Neural progenitor cell (in vitro differentiated cells): Measurements from ENCODE around the gene PPM1D. TPM values are rescaled to one million over a fixed set of nuclear protein-coding genes. Genes with fewer than 3 reads are reported as not detected.
"Not testable (repeated sequence)": the region's sequence is repeated elsewhere in the genome, so short reads cannot be mapped to it uniquely, and the experiment has no call there.

Experiments
- DNase-seq: peaks from one replicate; pipeline ENCODE4 v3.0.0-alpha.2; 2016; ENCODE audit warnings: low spot score
- H2AFZ ChIP-seq: fragments of 200-600 bp; sonication (generic); replicated peaks from 2 replicates; pipeline ENCODE4 v1.6.1; 2016; ENCODE audit warnings: antibody characterized with exemption
- H3F3A ChIP-seq: fragments of 200-600 bp; sonication (generic); 2 replicates; pipeline ENCODE4 v1.6.1; 2016; ENCODE audit warnings: antibody characterized with exemption, low read depth
- H3K27ac ChIP-seq: fragments of 200-600 bp; sonication (generic); 2 replicates; pipeline ENCODE4 v1.5.1; 2016; ENCODE audit warnings: mild to moderate bottlenecking
- H3K27me3 ChIP-seq: fragments of 200-600 bp; sonication (generic); 2 replicates; pipeline ENCODE4 v1.6.1; 2016; ENCODE audit warnings: mild to moderate bottlenecking, moderate library complexity
- H3K36me3 ChIP-seq: fragments of 200-600 bp; sonication (generic); 2 replicates; pipeline ENCODE4 v1.5.1; 2016
- H3K4me1 ChIP-seq: fragments of 200-600 bp; sonication (generic); 2 replicates; pipeline ENCODE4 v1.6.1; 2016; ENCODE audit warnings: mixed run types
- H3K4me2 ChIP-seq: fragments of 200-600 bp; sonication (generic); 2 replicates; pipeline ENCODE4 v1.6.1; 2016
- H3K4me3 ChIP-seq: fragments of 200-600 bp; sonication (generic); 2 replicates; pipeline ENCODE4 v1.5.1; 2016
- H3K79me2 ChIP-seq: fragments of 200-600 bp; sonication (generic); 2 replicates; pipeline ENCODE4 v1.6.1; 2016; ENCODE audit warnings: low read depth
- H3K9ac ChIP-seq: fragments of 200-600 bp; sonication (generic); 2 replicates; pipeline ENCODE4 v1.6.1; 2016
- H3K9me3 ChIP-seq: fragments of 200-600 bp; sonication (generic); 2 replicates; pipeline ENCODE4 v1.5.1; 2016; ENCODE audit warnings: low read depth
- H4K20me1 ChIP-seq: fragments of 200-600 bp; sonication (generic); 2 replicates; pipeline ENCODE4 v1.6.1; 2016; ENCODE audit warnings: low read depth
- H3K27ac Mint-ChIP-seq: 3 replicates; pipeline ENCODE4 v1.8.0; 2021; ENCODE audit warnings: mixed read lengths
- H3K27me3 Mint-ChIP-seq: 2 replicates; pipeline ENCODE4 v1.8.0; 2022; ENCODE audit warnings: low read depth, mild to moderate bottlenecking, inconsistent platforms, moderate library complexity, mixed read lengths; ENCODE audit not compliant: insufficient read depth
- H3K36me3 Mint-ChIP-seq: 3 replicates; pipeline ENCODE4 v1.8.0; 2021; ENCODE audit warnings: mixed read lengths
- H3K4me1 Mint-ChIP-seq: 3 replicates; pipeline ENCODE4 v1.8.0; 2021; ENCODE audit warnings: mixed read lengths
- H3K4me3 Mint-ChIP-seq: 3 replicates; pipeline ENCODE4 v1.8.0; 2021; ENCODE audit warnings: mild to moderate bottlenecking, moderate library complexity, mixed read lengths
- H3K9me3 Mint-ChIP-seq: 3 replicates; pipeline ENCODE4 v1.8.0; 2020; ENCODE audit warnings: mixed read lengths
- EZH2 ChIP-seq: fragments of 200-600 bp; sonication (generic); IDR thresholded peaks from 2 replicates; pipeline ENCODE4 v1.6.1; 2017; ENCODE audit warnings: antibody characterized with exemption, mild to moderate bottlenecking, moderate library complexity
- EZH2phosphoT487 ChIP-seq: fragments of 200-600 bp; sonication (generic); IDR thresholded peaks from 2 replicates; pipeline ENCODE4 v1.6.1; 2017; ENCODE audit warnings: antibody characterized with exemption
- total RNA-seq: library from RNA; depleted of rRNA; stranded (reverse); fragments of >200 nt; gene quantifications from 2 replicates; pipeline ENCODE4 v1.2.3, GENCODE V29; 2015; ENCODE audit warnings: low replicate concordance
- TF ChIP-seq, protein P1 (sequence below): fragments of 200-600 bp; sonication (generic); IDR thresholded peaks from 2 replicates; pipeline ENCODE4 v1.5.1; 2017; ENCODE audit warnings: antibody characterized with exemption, mild to moderate bottlenecking

PPM1D gene
- total RNA-seq, 1 donor from 2014 or later: 22.9 TPM

DNA sequence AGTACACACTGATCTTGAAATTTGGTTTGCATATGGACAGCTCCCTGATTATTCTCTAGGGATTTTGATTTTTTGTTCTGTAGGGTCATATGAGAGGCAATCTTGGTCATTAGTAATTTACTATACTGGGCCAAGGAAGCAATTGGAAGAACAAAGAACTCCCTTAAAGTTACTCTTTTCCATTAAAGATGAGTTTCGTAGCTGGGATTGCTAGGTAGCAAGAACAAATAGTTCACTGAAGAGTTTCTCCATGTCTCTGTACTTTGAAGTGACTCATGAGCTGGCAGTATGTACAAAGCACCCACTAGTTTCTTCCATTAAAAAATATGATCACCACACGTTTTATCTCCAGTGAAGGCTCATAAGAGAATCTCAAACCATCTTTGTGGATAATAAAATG lies 71.5 kb downstream of the PPM1D start:
- Mint-ChIP-seq H3K27me3 (peaks cover 4% of the 10 kb centered on the region), H3K4me1 (no peaks in the 10 kb centered on the region), H3K4me3 (no peak overlapping the region), H3K9me3 (no peaks in the 10 kb centered on the region), H3K27ac (no peak overlapping the region), H3K36me3 (no peaks in the 10 kb centered on the region)
- no peaks in the 10 kb centered on the region for H3K79me2 ChIP-seq
- H2AFZ ChIP-seq: peak overlapping the region; percentile 24
- no peaks in the 10 kb centered on the region for H4K20me1 ChIP-seq
- H3F3A ChIP-seq: no peaks in the 10 kb centered on the region
- no peak for DNase-seq
- H3K9me3 ChIP-seq: no peaks in the 10 kb centered on the region
- H3K4me1 ChIP-seq: no peaks in the 10 kb centered on the region
- TF ChIP-seq EZH2: no peak
- TF ChIP-seq, protein P1, sequence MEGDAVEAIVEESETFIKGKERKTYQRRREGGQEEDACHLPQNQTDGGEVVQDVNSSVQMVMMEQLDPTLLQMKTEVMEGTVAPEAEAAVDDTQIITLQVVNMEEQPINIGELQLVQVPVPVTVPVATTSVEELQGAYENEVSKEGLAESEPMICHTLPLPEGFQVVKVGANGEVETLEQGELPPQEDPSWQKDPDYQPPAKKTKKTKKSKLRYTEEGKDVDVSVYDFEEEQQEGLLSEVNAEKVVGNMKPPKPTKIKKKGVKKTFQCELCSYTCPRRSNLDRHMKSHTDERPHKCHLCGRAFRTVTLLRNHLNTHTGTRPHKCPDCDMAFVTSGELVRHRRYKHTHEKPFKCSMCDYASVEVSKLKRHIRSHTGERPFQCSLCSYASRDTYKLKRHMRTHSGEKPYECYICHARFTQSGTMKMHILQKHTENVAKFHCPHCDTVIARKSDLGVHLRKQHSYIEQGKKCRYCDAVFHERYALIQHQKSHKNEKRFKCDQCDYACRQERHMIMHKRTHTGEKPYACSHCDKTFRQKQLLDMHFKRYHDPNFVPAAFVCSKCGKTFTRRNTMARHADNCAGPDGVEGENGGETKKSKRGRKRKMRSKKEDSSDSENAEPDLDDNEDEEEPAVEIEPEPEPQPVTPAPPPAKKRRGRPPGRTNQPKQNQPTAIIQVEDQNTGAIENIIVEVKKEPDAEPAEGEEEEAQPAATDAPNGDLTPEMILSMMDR: no peak
- TF ChIP-seq EZH2phosphoT487: no peak
- no peak overlapping the region for H3K27ac ChIP-seq
- no peaks in the 10 kb centered on the region for H3K36me3 ChIP-seq
- no peak overlapping the region for H3K9ac ChIP-seq
- no peak overlapping the region for H3K4me3 ChIP-seq
- no peak overlapping the region for H3K4me2 ChIP-seq
- no peaks in the 10 kb centered on the region for H3K27me3 ChIP-seq

DNA sequence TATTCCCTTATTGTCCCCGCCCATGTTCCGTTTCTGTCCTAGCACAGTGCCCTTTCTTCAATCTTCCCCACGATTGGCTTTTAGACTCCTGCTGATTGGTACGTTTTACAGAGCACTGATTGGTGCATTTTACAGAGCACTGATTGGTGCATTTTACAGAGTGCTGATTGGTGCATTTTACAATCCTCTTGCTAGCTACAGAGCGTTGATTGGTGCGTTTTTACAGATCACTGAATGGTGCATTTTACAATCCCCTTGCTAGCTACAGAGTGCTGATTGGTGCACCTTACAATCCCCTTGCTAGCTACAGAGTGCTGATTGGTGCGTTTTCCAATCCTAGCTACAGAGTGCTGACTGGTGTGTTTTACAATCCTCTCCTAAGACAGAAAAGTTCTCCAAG lies 74.6 kb downstream of the PPM1D start:
- H3K9me3 ChIP-seq, H3K27me3 Mint-ChIP-seq, H3K36me3 ChIP-seq, H3K79me2 ChIP-seq, H3K4me1 ChIP-seq, H3K4me2 ChIP-seq, H2AFZ ChIP-seq, H3K9me3 Mint-ChIP-seq, H3K9ac ChIP-seq, H3F3A ChIP-seq, H3K27ac ChIP-seq, H4K20me1 ChIP-seq, H3K36me3 Mint-ChIP-seq, H3K4me3 ChIP-seq, H3K27me3 ChIP-seq, H3K4me3 Mint-ChIP-seq, H3K27ac Mint-ChIP-seq: not testable (repeated sequence)
- DNase-seq: peak; percentile 8
- H3K4me1 Mint-ChIP-seq: peaks cover 12% of the 10 kb centered on the region

DNA sequence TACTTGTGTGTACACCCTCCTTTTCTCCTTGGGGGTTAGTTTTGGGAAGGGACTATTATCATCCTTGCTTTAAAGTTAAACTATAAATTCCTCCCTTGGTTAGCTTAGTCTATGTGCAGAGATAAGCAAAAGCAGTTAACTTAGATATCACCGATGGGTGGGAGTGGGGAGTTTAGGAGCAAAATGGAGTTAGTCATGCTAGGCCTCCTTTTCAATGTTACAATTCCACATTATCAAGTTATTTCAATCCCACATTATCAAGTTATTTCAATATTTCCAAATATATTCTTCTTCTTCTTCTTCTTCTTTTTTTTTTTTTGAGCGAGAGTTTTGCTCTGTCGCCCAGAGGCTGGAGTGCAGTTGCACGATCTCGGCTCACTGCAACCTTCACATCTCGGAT lies 76.0 kb downstream of the PPM1D start:
- Histone ChIP-seq H3K4me1 (peaks cover 5% of the 10 kb centered on the region), H3K79me2 (no peaks in the 10 kb centered on the region), H3K27ac (no peak overlapping the region), H3K4me2 (no peak overlapping the region), H3F3A (peaks cover 9% of the 10 kb centered on the region), H3K27me3 (no peaks in the 10 kb centered on the region), H2AFZ (no peak overlapping the region), H4K20me1 (no peaks in the 10 kb centered on the region), H3K9me3 (no peaks in the 10 kb centered on the region), H3K9ac (no peak overlapping the region), H3K36me3 (no peaks in the 10 kb centered on the region), H3K4me3 (no peak overlapping the region)
- peaks cover 4% of the 10 kb centered on the region for H3K27me3 Mint-ChIP-seq
- H3K4me3 Mint-ChIP-seq: peak overlapping the region; percentile 69
- peaks cover 12% of the 10 kb centered on the region for H3K4me1 Mint-ChIP-seq
- TF ChIP-seq, protein P1: no peak
- TF ChIP-seq EZH2 (no peak), EZH2phosphoT487 (no peak)
- no peak for DNase-seq
- H3K36me3 Mint-ChIP-seq: no peaks in the 10 kb centered on the region
- H3K9me3 Mint-ChIP-seq: no peaks in the 10 kb centered on the region
- no peak overlapping the region for H3K27ac Mint-ChIP-seq

DNA sequence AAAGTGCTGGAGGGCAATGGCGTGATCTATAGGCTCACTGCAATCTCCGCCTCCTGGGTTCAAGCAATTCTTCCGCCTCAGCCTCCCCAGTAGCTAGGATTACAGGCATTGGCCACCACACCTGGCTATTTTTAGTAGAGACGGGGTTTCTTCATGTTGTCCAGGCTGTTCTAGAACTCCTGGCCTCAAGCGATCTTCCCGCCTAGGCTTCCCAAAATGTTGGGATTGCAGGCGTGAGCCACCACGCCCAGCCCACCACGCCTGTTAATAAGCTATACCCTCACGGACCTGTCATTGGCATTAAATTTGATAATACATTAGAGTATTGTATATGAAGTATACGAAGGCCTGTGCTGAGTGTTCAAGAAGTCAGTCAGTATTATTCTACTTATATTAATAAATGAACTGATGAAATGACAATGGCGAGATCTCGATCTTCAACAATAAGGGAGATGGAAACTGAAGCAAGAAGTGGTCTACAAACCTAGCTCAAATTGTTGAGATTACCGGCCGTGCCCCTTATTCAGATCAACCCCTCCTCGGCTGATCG lies 76.8 kb downstream of the PPM1D start:
- H3K27me3 Mint-ChIP-seq: peaks cover 4% of the 10 kb centered on the region
- no peak overlapping the region for H3K27ac Mint-ChIP-seq
- H3K36me3 Mint-ChIP-seq: no peaks in the 10 kb centered on the region
- H3K9me3 Mint-ChIP-seq: no peaks in the 10 kb centered on the region
- Histone ChIP-seq H3K4me2 (peak overlapping the region; percentile 79), H3K36me3 (no peaks in the 10 kb centered on the region), H3F3A (peaks cover 9% of the 10 kb centered on the region), H3K9me3 (no peaks in the 10 kb centered on the region), H3K4me1 (peaks cover 5% of the 10 kb centered on the region), H3K27ac (no peak overlapping the region), H2AFZ (peak overlapping the region; percentile 91), H3K79me2 (no peaks in the 10 kb centered on the region), H3K9ac (peak overlapping the region; percentile 12), H4K20me1 (no peaks in the 10 kb centered on the region), H3K27me3 (no peaks in the 10 kb centered on the region), H3K4me3 (peak overlapping the region; percentile 55)
- TF ChIP-seq EZH2phosphoT487 (no peak), EZH2 (no peak)
- TF ChIP-seq, protein P1: no peak
- peaks cover 12% of the 10 kb centered on the region for H3K4me1 Mint-ChIP-seq
- H3K4me3 Mint-ChIP-seq: peak overlapping the region; percentile 98
- DNase-seq: peak; percentile 5
